ENCODE measurements around the gene MOB3B.

MOB3B gene

GRCh38 chr9:27447031-27447683, 82.5 kb downstream of the MOB3B start:
- Histone ChIP-seq H3K4me1 (ENCODE audit: control insufficient read depth in 1 of 2, insufficient read depth in 1 of 2, low read depth in 1 of 2, low read length in 1 of 2) (no peaks in the 10 kb centered on the region), H3K4me3 (ENCODE audit: low read depth in 1 of 2, low read length in 1 of 2) (no peak overlapping the region), H3K36me3 (no peaks in the 10 kb centered on the region), H3K27ac (no peak overlapping the region), H3K9me3 (no peaks in the 10 kb centered on the region), H3K27me3 (no peaks in the 10 kb centered on the region)
- TF ChIP-seq, protein P1, sequence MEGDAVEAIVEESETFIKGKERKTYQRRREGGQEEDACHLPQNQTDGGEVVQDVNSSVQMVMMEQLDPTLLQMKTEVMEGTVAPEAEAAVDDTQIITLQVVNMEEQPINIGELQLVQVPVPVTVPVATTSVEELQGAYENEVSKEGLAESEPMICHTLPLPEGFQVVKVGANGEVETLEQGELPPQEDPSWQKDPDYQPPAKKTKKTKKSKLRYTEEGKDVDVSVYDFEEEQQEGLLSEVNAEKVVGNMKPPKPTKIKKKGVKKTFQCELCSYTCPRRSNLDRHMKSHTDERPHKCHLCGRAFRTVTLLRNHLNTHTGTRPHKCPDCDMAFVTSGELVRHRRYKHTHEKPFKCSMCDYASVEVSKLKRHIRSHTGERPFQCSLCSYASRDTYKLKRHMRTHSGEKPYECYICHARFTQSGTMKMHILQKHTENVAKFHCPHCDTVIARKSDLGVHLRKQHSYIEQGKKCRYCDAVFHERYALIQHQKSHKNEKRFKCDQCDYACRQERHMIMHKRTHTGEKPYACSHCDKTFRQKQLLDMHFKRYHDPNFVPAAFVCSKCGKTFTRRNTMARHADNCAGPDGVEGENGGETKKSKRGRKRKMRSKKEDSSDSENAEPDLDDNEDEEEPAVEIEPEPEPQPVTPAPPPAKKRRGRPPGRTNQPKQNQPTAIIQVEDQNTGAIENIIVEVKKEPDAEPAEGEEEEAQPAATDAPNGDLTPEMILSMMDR (IDR thresholded peaks at IDR 0.05) = no peak

DNA sequence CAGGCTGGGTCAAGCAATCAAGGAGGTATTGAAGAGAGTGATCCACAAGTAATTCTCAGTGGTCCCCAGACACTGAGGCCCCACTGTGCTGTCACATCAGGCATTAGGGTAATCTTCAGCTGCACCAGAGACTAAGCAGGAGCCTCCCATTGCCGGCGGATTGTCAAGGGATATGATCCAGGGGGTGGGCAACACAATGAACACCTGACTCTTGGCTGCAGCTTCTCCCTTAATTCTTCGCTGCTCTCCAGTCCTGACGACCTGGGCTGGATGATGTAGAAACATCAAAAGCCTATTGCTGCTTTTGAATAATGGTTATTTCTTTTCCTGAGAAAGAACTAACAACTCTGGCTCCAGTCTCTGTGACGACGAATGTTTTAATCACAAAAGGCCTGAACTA, 83.9 kb downstream of the MOB3B start:
- Histone ChIP-seq H3K27ac (no peak overlapping the region), H3K36me3 (no peaks in the 10 kb centered on the region), H3K4me1 (ENCODE audit: control insufficient read depth in 1 of 2, insufficient read depth in 1 of 2, low read depth in 1 of 2, low read length in 1 of 2) (no peaks in the 10 kb centered on the region), H3K9me3 (no peaks in the 10 kb centered on the region), H3K27me3 (no peaks in the 10 kb centered on the region), H3K4me3 (ENCODE audit: low read depth in 1 of 2, low read length in 1 of 2) (no peak overlapping the region)
- TF ChIP-seq, protein P1 (IDR thresholded peaks at IDR 0.05) = no peak

DNA sequence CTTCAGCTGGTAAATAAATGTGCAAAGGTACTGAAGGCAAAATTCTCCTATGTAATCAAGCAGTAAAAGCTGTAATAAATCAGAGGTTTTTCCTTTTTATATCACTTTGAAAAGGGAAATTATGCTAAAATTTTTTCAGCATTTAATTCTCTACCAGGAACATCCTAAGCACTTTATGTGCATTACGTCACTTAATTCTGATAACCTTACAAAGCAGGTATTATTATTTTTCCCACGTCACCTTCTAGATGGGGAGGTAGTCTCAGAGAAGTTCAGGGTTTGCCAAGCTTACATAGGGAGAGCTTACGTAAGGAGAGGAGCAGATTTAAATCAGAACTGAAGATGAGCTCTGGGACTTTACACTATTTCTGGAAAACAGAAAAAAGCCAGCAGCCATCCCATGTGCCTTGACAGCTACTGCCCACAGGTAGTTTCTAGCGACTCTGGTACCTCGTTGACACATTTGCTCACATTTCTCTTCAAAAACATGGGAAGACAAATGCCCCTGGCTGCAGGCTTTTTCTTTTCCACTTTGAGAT, 84.5 kb downstream of the MOB3B start:
- H3K9me3 ChIP-seq = no peaks in the 10 kb centered on the region
- no peaks in the 10 kb centered on the region for H3K4me1 ChIP-seq (ENCODE audit: control insufficient read depth in 1 of 2, insufficient read depth in 1 of 2, low read depth in 1 of 2, low read length in 1 of 2)
- no peaks in the 10 kb centered on the region for H3K36me3 ChIP-seq
- no peaks in the 10 kb centered on the region for H3K27me3 ChIP-seq
- no peak overlapping the region for H3K4me3 ChIP-seq (ENCODE audit: low read depth in 1 of 2, low read length in 1 of 2)
- no peak overlapping the region for H3K27ac ChIP-seq
- TF ChIP-seq, protein P1 (IDR thresholded peaks at IDR 0.05) = no peak

GRCh38 chr9:27442464-27442863, 87.2 kb downstream of the MOB3B start:
- no peak overlapping the region for H3K4me3 ChIP-seq (ENCODE audit: low read depth in 1 of 2, low read length in 1 of 2)
- TF ChIP-seq, protein P1 (IDR thresholded peaks at IDR 0.05) = no peak
- no peaks in the 10 kb centered on the region for H3K36me3 ChIP-seq
- H3K27me3 ChIP-seq = no peaks in the 10 kb centered on the region
- no peaks in the 10 kb centered on the region for H3K9me3 ChIP-seq
- no peaks in the 10 kb centered on the region for H3K4me1 ChIP-seq (ENCODE audit: control insufficient read depth in 1 of 2, insufficient read depth in 1 of 2, low read depth in 1 of 2, low read length in 1 of 2)
- no peak overlapping the region for H3K27ac ChIP-seq

DNA sequence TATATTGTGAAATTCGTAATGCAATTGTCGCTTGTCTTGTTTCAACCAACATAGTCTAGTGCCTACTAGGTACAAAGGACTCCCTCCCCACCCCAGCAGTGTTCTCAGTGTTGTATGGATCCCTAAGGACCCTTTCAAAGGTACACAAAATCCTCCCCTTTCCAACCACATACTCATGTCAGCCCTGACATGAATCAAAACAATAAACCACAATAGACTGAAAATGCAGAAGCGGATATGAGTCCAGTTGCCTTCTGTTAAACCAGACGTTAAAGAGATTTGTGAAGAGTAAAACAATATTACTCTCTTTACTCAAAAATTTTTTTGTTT, 87.9 kb downstream of the MOB3B start:
- TF ChIP-seq, protein P1 (IDR thresholded peaks at IDR 0.05) = no peak
- Histone ChIP-seq H3K4me1 (ENCODE audit: control insufficient read depth in 1 of 2, insufficient read depth in 1 of 2, low read depth in 1 of 2, low read length in 1 of 2) (no peaks in the 10 kb centered on the region), H3K9me3 (no peaks in the 10 kb centered on the region), H3K27me3 (no peaks in the 10 kb centered on the region), H3K27ac (no peak overlapping the region), H3K4me3 (ENCODE audit: low read depth in 1 of 2, low read length in 1 of 2) (no peak overlapping the region), H3K36me3 (no peaks in the 10 kb centered on the region)
